DOHH2 (cell line): ENCODE measurements around the gene ATP6V0D1.
"Not testable (repeated sequence)": the region's sequence is repeated elsewhere in the genome, so short reads cannot be mapped to it uniquely, and the experiment has no call there.

ENCODE experiments used
- H3F3A ChIP-seq: fragments of 200-600 bp; sonication (generic), shearing (Covaris generic); 2 replicates; pipeline ENCODE4 v1.6.0; 2016; ENCODE audit warnings: antibody characterized with exemption, mild to moderate bottlenecking; ENCODE audit not compliant: control insufficient read depth, insufficient read depth
- H3K27ac ChIP-seq: fragments of 200-600 bp; sonication (generic); 2 replicates; pipeline ENCODE4 v1.5.1; 2014; ENCODE audit warnings: low read depth, mild to moderate bottlenecking, low read length, moderate library complexity
- H3K27me3 ChIP-seq: fragments of 200-600 bp; sonication (generic); 2 replicates; pipeline ENCODE4 v1.6.1; 2014; ENCODE audit warnings: mild to moderate bottlenecking, low read length, mixed read lengths; ENCODE audit not compliant: control insufficient read depth
- H3K36me3 ChIP-seq: fragments of 200-600 bp; sonication (generic); 2 replicates; pipeline ENCODE4 v1.6.1; 2014; ENCODE audit warnings: mild to moderate bottlenecking, low read length, moderate library complexity, mixed read lengths; ENCODE audit not compliant: control insufficient read depth
- H3K4me1 ChIP-seq: fragments of 200-600 bp; sonication (generic); 2 replicates; pipeline ENCODE4 v1.6.1; 2014; ENCODE audit warnings: mild to moderate bottlenecking, low read length, mixed read lengths; ENCODE audit not compliant: control insufficient read depth
- H3K4me2 ChIP-seq: fragments of 200-600 bp; sonication (generic); 2 replicates; pipeline ENCODE4 v1.6.0; 2014; ENCODE audit warnings: mild to moderate bottlenecking, low read length, moderate library complexity
- H3K4me3 ChIP-seq: fragments of 200-600 bp; sonication (generic); 2 replicates; pipeline ENCODE4 v1.5.1; 2014; ENCODE audit warnings: mild to moderate bottlenecking, low read length, mixed read lengths
- H3K79me2 ChIP-seq: fragments of 200-600 bp; sonication (generic); 2 replicates; pipeline ENCODE4 v1.6.1; 2014; ENCODE audit warnings: mild to moderate bottlenecking, low read length, mixed read lengths; ENCODE audit not compliant: control insufficient read depth
- H3K9me2 ChIP-seq: fragments of 200-600 bp; sonication (generic); replicated peaks from 2 replicates; pipeline ENCODE4 v1.6.1; 2014; ENCODE audit warnings: mild to moderate bottlenecking, low read length, mixed read lengths; ENCODE audit not compliant: control insufficient read depth
- H3K9me3 ChIP-seq: fragments of 200-600 bp; sonication (generic); 2 replicates; pipeline ENCODE4 v1.6.1; 2014; ENCODE audit warnings: antibody characterized with exemption, low read length, mixed read lengths; ENCODE audit not compliant: control insufficient read depth, insufficient read depth
- H4K20me1 ChIP-seq: fragments of 200-600 bp; sonication (generic); 2 replicates; pipeline ENCODE4 v1.6.0; 2014; ENCODE audit warnings: low read depth, mild to moderate bottlenecking, antibody characterized with exemption, low read length, moderate library complexity; ENCODE audit not compliant: control insufficient read depth, insufficient read depth
- EZH2phosphoT487 ChIP-seq: fragments of 200-600 bp; sonication (generic); IDR thresholded peaks from 2 replicates; pipeline ENCODE4 v1.6.1; 2017; ENCODE audit warnings: borderline replicate concordance, mild to moderate bottlenecking, antibody characterized with exemption, low read length, moderate library complexity, mixed read lengths
- TF ChIP-seq, protein P1 (sequence below): fragments of 200-600 bp; sonication (generic); IDR thresholded peaks from one replicate; pipeline ENCODE4 v1.5.1; 2014; ENCODE audit warnings: antibody characterized with exemption, mild to moderate bottlenecking, low read depth, low read length; ENCODE audit not compliant: poor library complexity, severe bottlenecking

ATP6V0D1 gene

DNA sequence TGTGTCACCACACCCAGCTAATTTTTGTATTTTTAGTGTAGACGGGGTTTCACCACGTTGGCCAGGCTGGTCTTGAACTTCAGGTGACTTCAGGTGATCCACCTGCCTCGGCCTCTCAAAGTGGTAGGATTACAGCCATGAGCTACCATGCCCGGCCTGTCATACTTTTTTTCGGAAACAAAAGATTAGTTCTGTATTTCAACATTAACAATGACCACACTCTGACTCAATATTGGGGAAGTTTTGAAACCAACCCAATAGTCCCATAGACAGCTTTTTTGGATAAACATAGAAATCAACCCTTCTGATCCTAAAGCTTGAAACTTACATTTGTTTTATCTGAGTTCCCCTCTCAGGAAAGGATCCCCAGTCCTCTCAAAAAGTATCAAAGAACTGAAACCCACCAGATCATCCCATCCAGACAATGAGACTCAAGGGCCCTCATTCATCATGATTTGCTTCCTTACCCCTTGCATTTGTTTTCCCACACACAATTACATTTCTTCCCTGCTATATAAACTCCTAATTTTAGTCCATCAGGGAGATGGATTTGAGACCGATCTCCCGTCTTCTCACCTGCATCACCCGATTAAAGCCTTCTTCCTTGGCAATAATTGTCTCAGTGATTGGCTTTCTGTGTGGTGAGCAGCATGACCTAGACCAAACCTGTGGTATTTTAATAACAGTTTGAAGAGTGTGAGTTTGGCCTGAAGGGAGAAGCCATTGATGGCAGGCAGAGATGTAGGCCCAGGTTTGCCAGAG, 9.6 kb upstream of the ATP6V0D1 start:
- H3K4me3 ChIP-seq = peak overlapping the region; percentile 68; the same call in 1 of the 2 replicates
- 0 out of 2 replicates have a peak, but pooled peaks cover 4% of the 10 kb centered on the region for H3K79me2 ChIP-seq
- TF ChIP-seq, protein P1, sequence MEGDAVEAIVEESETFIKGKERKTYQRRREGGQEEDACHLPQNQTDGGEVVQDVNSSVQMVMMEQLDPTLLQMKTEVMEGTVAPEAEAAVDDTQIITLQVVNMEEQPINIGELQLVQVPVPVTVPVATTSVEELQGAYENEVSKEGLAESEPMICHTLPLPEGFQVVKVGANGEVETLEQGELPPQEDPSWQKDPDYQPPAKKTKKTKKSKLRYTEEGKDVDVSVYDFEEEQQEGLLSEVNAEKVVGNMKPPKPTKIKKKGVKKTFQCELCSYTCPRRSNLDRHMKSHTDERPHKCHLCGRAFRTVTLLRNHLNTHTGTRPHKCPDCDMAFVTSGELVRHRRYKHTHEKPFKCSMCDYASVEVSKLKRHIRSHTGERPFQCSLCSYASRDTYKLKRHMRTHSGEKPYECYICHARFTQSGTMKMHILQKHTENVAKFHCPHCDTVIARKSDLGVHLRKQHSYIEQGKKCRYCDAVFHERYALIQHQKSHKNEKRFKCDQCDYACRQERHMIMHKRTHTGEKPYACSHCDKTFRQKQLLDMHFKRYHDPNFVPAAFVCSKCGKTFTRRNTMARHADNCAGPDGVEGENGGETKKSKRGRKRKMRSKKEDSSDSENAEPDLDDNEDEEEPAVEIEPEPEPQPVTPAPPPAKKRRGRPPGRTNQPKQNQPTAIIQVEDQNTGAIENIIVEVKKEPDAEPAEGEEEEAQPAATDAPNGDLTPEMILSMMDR = no peak
- no peak for TF ChIP-seq EZH2phosphoT487
- H3K27me3 ChIP-seq = no peaks in the 10 kb centered on the region
- peaks cover 81% of the 10 kb centered on the region for H3K4me1 ChIP-seq
- peaks cover 21% of the 10 kb centered on the region for H3F3A ChIP-seq
- peak overlapping the region; percentile 95 for H3K4me2 ChIP-seq
- no peaks in the 10 kb centered on the region for H4K20me1 ChIP-seq
- peaks cover 2% of the 10 kb centered on the region; the same call in 1 of the 2 replicates for H3K36me3 ChIP-seq
- H3K27ac ChIP-seq = 0 out of 2 replicates have a peak overlapping the region, but pooled peaks have one; percentile 93
- no peaks in the 10 kb centered on the region for H3K9me2 ChIP-seq
- no peaks in the 10 kb centered on the region for H3K9me3 ChIP-seq

DNA sequence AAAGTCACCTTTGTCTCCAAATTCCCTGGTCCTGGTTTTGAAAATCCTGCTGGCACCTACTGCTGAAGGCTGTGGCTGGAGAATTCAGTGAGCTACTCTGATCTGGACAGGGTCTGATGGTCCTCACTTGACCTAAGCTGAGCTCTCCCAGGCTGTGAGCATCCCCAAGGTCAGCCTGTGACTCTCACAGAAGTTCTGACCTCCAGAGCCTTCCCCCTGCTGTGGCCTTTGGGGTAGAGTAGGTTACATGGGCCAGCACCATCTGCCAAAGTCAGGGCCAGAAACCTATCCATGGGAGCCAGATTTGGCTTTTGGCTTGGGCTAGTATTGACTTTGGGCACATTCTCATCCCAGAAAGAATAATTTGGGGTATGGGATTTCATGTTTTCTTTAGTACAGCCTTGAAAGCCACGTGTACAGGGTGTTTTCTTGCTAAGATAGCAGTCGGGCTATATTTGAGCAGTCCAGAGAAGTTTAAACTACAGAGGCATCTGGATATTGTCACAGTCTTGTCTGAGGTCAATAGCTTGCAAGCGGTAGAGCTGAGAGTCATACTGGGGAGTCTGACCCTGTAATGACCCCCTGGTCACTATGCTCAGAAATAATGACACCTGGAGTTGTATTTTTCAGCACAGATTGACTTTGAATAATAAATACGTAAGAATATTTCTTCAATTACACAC, 8.6 kb upstream of the ATP6V0D1 start:
- peaks cover 5% of the 10 kb centered on the region for H3K36me3 ChIP-seq
- peaks cover 88% of the 10 kb centered on the region for H3K4me1 ChIP-seq
- peaks cover 21% of the 10 kb centered on the region for H3F3A ChIP-seq
- H3K9me2 ChIP-seq = no peaks in the 10 kb centered on the region
- H3K4me3 ChIP-seq = peak overlapping the region; percentile 68
- no peaks in the 10 kb centered on the region for H4K20me1 ChIP-seq
- H3K4me2 ChIP-seq = peak overlapping the region; percentile 95
- peak overlapping the region; percentile 93 for H3K27ac ChIP-seq
- H3K27me3 ChIP-seq = no peaks in the 10 kb centered on the region
- TF ChIP-seq EZH2phosphoT487 = no peak
- TF ChIP-seq, protein P1 = no peak
- no peaks in the 10 kb centered on the region for H3K9me3 ChIP-seq
- H3K79me2 ChIP-seq = 0 out of 2 replicates have a peak, but pooled peaks cover 4% of the 10 kb centered on the region

DNA sequence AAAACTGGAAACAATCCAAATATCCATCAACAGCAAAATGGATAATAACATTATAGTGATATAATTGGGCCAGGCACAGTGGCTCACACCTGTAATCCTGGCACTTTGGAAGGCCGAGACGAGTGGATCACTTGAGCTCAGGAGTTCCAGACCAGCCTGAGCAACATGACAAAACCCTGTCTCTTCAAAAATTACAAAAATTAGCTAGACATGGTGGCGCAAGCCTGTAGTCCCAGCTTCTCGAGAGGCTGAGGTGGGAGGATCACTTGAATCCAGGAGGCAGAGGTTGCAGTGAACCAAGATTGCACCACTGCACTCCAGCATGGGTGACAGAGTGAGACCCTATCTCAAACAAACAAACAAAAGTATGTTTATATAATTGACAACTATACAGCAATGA, 6.6 kb upstream of the ATP6V0D1 start:
- Histone ChIP-seq H3K4me2 (peak overlapping the region; percentile 3; the same call in 1 of the 2 replicates), H3K27ac (0 out of 2 replicates have a peak overlapping the region, but pooled peaks have one; percentile 93)

DNA sequence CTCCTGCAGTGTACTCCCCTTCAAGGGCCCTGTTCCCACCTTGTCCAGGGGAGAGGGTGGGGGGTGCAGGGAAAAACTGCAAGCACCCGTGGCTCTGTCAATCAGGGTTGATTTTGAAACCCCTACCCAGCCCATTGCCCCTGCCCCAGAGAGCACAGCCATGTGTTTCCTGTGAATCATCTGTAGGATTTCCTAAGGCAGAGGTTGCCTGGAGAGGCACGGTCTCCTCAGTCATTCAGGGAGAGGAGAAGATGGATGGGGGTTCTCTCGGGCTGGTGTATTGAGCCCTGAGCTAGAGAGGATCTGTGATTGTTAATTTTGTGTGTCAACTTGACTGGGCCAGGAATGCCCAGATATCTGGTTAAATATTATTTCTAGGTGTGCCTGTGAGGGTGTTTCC, 5.8 kb upstream of the ATP6V0D1 start:
- H3F3A ChIP-seq = peaks cover 21% of the 10 kb centered on the region
- H3K36me3 ChIP-seq = peaks cover 12% of the 10 kb centered on the region
- no peaks in the 10 kb centered on the region for H3K9me3 ChIP-seq
- H3K4me1 ChIP-seq = peaks cover 92% of the 10 kb centered on the region
- H3K27ac ChIP-seq = no peak overlapping the region
- H3K4me3 ChIP-seq = no peak overlapping the region
- H3K79me2 ChIP-seq = peaks cover 18% of the 10 kb centered on the region
- no peaks in the 10 kb centered on the region for H3K27me3 ChIP-seq
- H3K9me2 ChIP-seq = no peaks in the 10 kb centered on the region
- peak overlapping the region; percentile 10; the same call in 1 of the 2 replicates for H3K4me2 ChIP-seq
- no peaks in the 10 kb centered on the region for H4K20me1 ChIP-seq
- no peak for TF ChIP-seq EZH2phosphoT487
- TF ChIP-seq, protein P1 = no peak

More for the DNA sequence above, 6.6 kb upstream of the ATP6V0D1 start:
- Histone ChIP-seq H3K79me2 (peaks cover 11% of the 10 kb centered on the region), H3F3A (peaks cover 21% of the 10 kb centered on the region), H3K4me1 (peaks cover 92% of the 10 kb centered on the region), H3K36me3 (peaks cover 12% of the 10 kb centered on the region)
- H3K9me3 ChIP-seq, H3K9me2 ChIP-seq, H3K27me3 ChIP-seq, H3K4me3 ChIP-seq, H4K20me1 ChIP-seq: not testable (repeated sequence)
